Measurements from ENCODE around the gene FBXO11. TPM values are rescaled to one million over a fixed set of nuclear protein-coding genes. Genes with fewer than 3 reads are reported as not detected.
A peak's percentile ranks its signal among the peaks of the same experiment; 100 is the strongest.

Gene FBXO11
- 61.4 and 81.6 TPM in 2 replicates for total RNA-seq
- polyA plus RNA-seq, result 33.3 and 37.7 TPM in 2 replicates
- polyA plus RNA-seq (2012), result 30.5 and 37.0 TPM in 2 replicates
- 79.1 and 125 TPM in 2 replicates for polyA minus RNA-seq (ENCODE audit: low replicate concordance)

- H4K20me1 ChIP-seq (ENCODE audit: control insufficient read depth, extremely low read depth, insufficient read depth, low read length), result peaks cover 6% of the 10 kb centered on the region
- H3K27me3 ChIP-seq (ENCODE audit: control insufficient read depth, insufficient read depth, low read length), result no peaks in the 10 kb centered on the region
- H2AFZ ChIP-seq (ENCODE audit: low read length), result peak within 1 kb of the TSS; percentile 78
- peak within 1 kb of the TSS; percentile 79 for H3K4me2 ChIP-seq (ENCODE audit: extremely low read depth, insufficient read depth, low read length)
- no peak for TF ChIP-seq EZH2 (IDR thresholded peaks at IDR 0.05; ENCODE audit: low read length, missing control alignments)
- peak; percentile 75 to 80 for TF ChIP-seq CTCF (conservative IDR thresholded peaks at IDR 0.05 in 1 of 2, IDR thresholded peaks at IDR 0.05 in 1 of 2; ENCODE audit: low read depth in 1 of 2, low read length in 2 of 2)
- peak within 1 kb of the TSS; percentile 87 for H3K27ac ChIP-seq (ENCODE audit: insufficient read depth, low read length)
- H3K9ac ChIP-seq (ENCODE audit: insufficient read depth, low read length), result peak within 1 kb of the TSS; percentile 89
- no peaks in the 10 kb centered on the region for H3K36me3 ChIP-seq (ENCODE audit: control insufficient read depth, insufficient read depth, low read length)
- peaks cover 40% of the 10 kb centered on the region for H3K79me2 ChIP-seq (ENCODE audit: control insufficient read depth, insufficient read depth, low read length)
- peak; percentile 99 for DNase-seq (ENCODE audit: low read depth in 2 of 2)
- peak within 1 kb of the TSS; percentile 67 to 89 (median 78) for H3K4me3 ChIP-seq (replicated peaks in 1 of 4; ENCODE audit: control extremely low read depth in 1 of 4, insufficient read depth in 1 of 4, low read depth in 3 of 4, low read length in 4 of 4)
- no peaks in the 10 kb centered on the region for H3K9me3 ChIP-seq (ENCODE audit: control insufficient read depth, insufficient read depth, low read depth, low read length)
- peaks cover 3% of the 10 kb centered on the region for H3K4me1 ChIP-seq (ENCODE audit: control insufficient read depth, extremely low read depth, insufficient read depth, low read length)
These were observed at the start of gene FBXO11 for GRCh38 chr2:47906157-47907038. Gene FBXO11, minus strand, starts transcription at chr2:47906498. Its CDS starts 778 bp downstream, at chr2:47905720.

- no peaks in the 10 kb centered on the region for H3K9me3 ChIP-seq (ENCODE audit: control insufficient read depth, insufficient read depth, low read depth, low read length)
- no peak overlapping the region for H3K9ac ChIP-seq (ENCODE audit: insufficient read depth, low read length)
- TF ChIP-seq CTCF (conservative IDR thresholded peaks at IDR 0.05 in 1 of 2, IDR thresholded peaks at IDR 0.05 in 1 of 2; ENCODE audit: low read depth in 1 of 2, low read length in 2 of 2) (no peak), EZH2 (IDR thresholded peaks at IDR 0.05; ENCODE audit: low read length, missing control alignments) (no peak)
- H3K27ac ChIP-seq (ENCODE audit: insufficient read depth, low read length), result no peak overlapping the region
- no peaks in the 10 kb centered on the region for H3K79me2 ChIP-seq (ENCODE audit: control insufficient read depth, insufficient read depth, low read length)
- DNase-seq (ENCODE audit: low read depth in 2 of 2), result no peak
- H3K4me3 ChIP-seq (replicated peaks in 1 of 4; ENCODE audit: control extremely low read depth in 1 of 4, insufficient read depth in 1 of 4, low read depth in 3 of 4, low read length in 4 of 4), result no peak overlapping the region
- H4K20me1 ChIP-seq (ENCODE audit: control insufficient read depth, extremely low read depth, insufficient read depth, low read length), result no peaks in the 10 kb centered on the region
- no peaks in the 10 kb centered on the region for H3K4me1 ChIP-seq (ENCODE audit: control insufficient read depth, extremely low read depth, insufficient read depth, low read length)
- H3K27me3 ChIP-seq (ENCODE audit: control insufficient read depth, insufficient read depth, low read length), result no peaks in the 10 kb centered on the region
- H3K36me3 ChIP-seq (ENCODE audit: control insufficient read depth, insufficient read depth, low read length), result no peaks in the 10 kb centered on the region
- no peak overlapping the region for H3K4me2 ChIP-seq (ENCODE audit: extremely low read depth, insufficient read depth, low read length)
- H2AFZ ChIP-seq (ENCODE audit: low read length), result no peak overlapping the region
These were observed 44.3 kb upstream of the FBXO11 start for GRCh38 chr2:47950340-47951301.

- H2AFZ ChIP-seq (ENCODE audit: low read length), result no peak overlapping the region
- H3K4me1 ChIP-seq (ENCODE audit: control insufficient read depth, extremely low read depth, insufficient read depth, low read length), result no peaks in the 10 kb centered on the region
- no peaks in the 10 kb centered on the region for H3K9me3 ChIP-seq (ENCODE audit: control insufficient read depth, insufficient read depth, low read depth, low read length)
- no peaks in the 10 kb centered on the region for H3K36me3 ChIP-seq (ENCODE audit: control insufficient read depth, insufficient read depth, low read length)
- H3K27ac ChIP-seq (ENCODE audit: insufficient read depth, low read length), result no peak overlapping the region
- H3K27me3 ChIP-seq (ENCODE audit: control insufficient read depth, insufficient read depth, low read length), result no peaks in the 10 kb centered on the region
- no peak overlapping the region for H3K9ac ChIP-seq (ENCODE audit: insufficient read depth, low read length)
- DNase-seq (ENCODE audit: low read depth in 2 of 2), result no peak
- H3K4me2 ChIP-seq (ENCODE audit: extremely low read depth, insufficient read depth, low read length), result no peak overlapping the region
- no peaks in the 10 kb centered on the region for H4K20me1 ChIP-seq (ENCODE audit: control insufficient read depth, extremely low read depth, insufficient read depth, low read length)
- H3K79me2 ChIP-seq (ENCODE audit: control insufficient read depth, insufficient read depth, low read length), result no peaks in the 10 kb centered on the region
- TF ChIP-seq CTCF (conservative IDR thresholded peaks at IDR 0.05 in 1 of 2, IDR thresholded peaks at IDR 0.05 in 1 of 2; ENCODE audit: low read depth in 1 of 2, low read length in 2 of 2) (no peak), EZH2 (IDR thresholded peaks at IDR 0.05; ENCODE audit: low read length, missing control alignments) (no peak)
- no peak overlapping the region for H3K4me3 ChIP-seq (replicated peaks in 1 of 4; ENCODE audit: control extremely low read depth in 1 of 4, insufficient read depth in 1 of 4, low read depth in 3 of 4, low read length in 4 of 4)
These were observed 40.3 kb upstream of the FBXO11 start for GRCh38 chr2:47946593-47946992.

Measured in fibroblast of lung (primary cell).